Type B pancreatic cell (in vitro differentiated cells): Measurements from ENCODE around the gene SMYD3. TPM values are rescaled to one million over a fixed set of nuclear protein-coding genes. Genes with fewer than 3 reads are reported as not detected.

ENCODE experiments used
- DNase-seq: peaks from one replicate; pipeline ENCODE4 v3.0.0; 2021; ENCODE audit warnings: mixed read lengths; ENCODE audit not compliant: unreplicated experiment; ENCODE audit errors: extremely low spot score
- H3K27ac Mint-ChIP-seq: 2 replicates; pipeline ENCODE4 v1.8.0; 2021; ENCODE audit warnings: mild to moderate bottlenecking, mixed read lengths
- H3K27me3 Mint-ChIP-seq: 2 replicates; pipeline ENCODE4 v1.8.0; 2021; ENCODE audit warnings: mixed read lengths
- H3K36me3 Mint-ChIP-seq: 2 replicates; pipeline ENCODE4 v1.8.0; 2021; ENCODE audit warnings: mixed read lengths
- H3K4me1 Mint-ChIP-seq: one replicate; pipeline ENCODE4 v1.8.0; 2021; ENCODE audit warnings: mixed read lengths; ENCODE audit not compliant: unreplicated experiment
- H3K4me3 Mint-ChIP-seq: 2 replicates; pipeline ENCODE4 v1.8.0; 2021; ENCODE audit warnings: mild to moderate bottlenecking, mixed read lengths
- H3K9me3 Mint-ChIP-seq: 2 replicates; pipeline ENCODE4 v1.8.0; 2021; ENCODE audit warnings: mixed read lengths
- total RNA-seq: library from RNA; stranded (reverse); gene quantifications from 2 replicates; pipeline ENCODE4 v1.2.1, GENCODE V29; 2021; ENCODE audit warnings: low replicate concordance
- TF ChIP-seq, protein P1 (sequence below): fragments of 200-600 bp; sonication (generic); conservative IDR thresholded peaks from 2 replicates; pipeline ENCODE4 v1.5.0; 2021; ENCODE audit warnings: antibody characterized with exemption, mild to moderate bottlenecking

Gene SMYD3
- total RNA-seq, 1 donor from 2014 or later, result 19.4 TPM

DNA sequence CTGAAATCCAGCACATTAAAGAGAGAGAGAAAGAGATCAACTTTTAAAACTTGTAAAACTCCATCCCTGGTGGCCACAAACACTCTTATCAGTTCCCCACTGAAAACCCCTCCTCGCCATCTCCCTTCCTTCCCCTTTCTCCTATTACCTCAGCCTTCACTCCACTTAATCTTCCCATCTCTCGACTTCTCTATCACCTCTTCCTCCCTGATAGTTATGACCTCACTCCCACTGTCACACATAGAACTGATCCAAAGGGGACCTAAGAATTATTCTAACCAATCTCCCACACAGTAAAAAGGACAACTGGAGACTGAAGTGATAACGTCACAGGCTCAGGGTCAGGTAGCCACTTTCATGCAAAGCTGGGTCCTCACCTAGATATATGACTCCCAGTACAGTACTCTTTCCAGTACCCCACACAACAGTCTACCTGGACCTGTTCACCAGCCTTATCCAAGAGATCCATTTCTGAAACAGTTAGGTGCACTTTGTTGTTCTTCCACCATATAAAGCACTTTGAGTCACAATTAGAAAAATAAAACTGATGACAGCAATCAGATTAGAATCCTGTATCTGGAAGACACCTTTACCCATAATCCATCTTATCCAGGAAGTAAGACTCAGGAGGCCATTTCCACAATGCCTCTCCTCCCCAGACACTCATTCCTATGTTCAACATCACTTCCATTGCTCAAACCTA is 324.8 kb downstream of the SMYD3 start:
- Mint-ChIP-seq H3K27ac (no peak overlapping the region), H3K4me3 (no peak overlapping the region), H3K9me3 (no peaks in the 10 kb centered on the region), H3K27me3 (no peaks in the 10 kb centered on the region), H3K4me1 (no peaks in the 10 kb centered on the region), H3K36me3 (no peaks in the 10 kb centered on the region)
- DNase-seq, result no peak
- TF ChIP-seq, protein P1, sequence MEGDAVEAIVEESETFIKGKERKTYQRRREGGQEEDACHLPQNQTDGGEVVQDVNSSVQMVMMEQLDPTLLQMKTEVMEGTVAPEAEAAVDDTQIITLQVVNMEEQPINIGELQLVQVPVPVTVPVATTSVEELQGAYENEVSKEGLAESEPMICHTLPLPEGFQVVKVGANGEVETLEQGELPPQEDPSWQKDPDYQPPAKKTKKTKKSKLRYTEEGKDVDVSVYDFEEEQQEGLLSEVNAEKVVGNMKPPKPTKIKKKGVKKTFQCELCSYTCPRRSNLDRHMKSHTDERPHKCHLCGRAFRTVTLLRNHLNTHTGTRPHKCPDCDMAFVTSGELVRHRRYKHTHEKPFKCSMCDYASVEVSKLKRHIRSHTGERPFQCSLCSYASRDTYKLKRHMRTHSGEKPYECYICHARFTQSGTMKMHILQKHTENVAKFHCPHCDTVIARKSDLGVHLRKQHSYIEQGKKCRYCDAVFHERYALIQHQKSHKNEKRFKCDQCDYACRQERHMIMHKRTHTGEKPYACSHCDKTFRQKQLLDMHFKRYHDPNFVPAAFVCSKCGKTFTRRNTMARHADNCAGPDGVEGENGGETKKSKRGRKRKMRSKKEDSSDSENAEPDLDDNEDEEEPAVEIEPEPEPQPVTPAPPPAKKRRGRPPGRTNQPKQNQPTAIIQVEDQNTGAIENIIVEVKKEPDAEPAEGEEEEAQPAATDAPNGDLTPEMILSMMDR, result no peak

DNA sequence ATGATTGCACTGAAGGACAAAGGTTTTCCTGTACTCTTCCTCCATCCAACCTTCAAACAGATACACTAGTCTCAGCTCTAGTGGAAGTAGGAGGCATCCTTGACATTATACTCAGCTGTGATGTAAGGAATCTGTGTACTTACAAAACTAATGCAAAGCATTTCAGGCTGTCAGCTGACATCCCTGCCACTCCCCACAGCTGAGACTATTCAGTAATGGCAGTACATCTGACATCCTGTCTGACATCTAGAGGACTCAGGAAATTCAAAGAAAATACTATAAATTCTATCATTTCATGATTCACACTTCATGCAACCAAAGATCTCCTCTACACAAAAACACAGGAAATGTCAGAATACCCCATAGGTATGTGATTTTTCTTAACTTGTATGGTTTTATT is 325.8 kb downstream of the SMYD3 start:
- no peak for DNase-seq
- H3K27me3 Mint-ChIP-seq, result no peaks in the 10 kb centered on the region
- H3K27ac Mint-ChIP-seq, result no peak overlapping the region
- TF ChIP-seq, protein P1, result no peak
- no peak overlapping the region for H3K4me3 Mint-ChIP-seq
- no peaks in the 10 kb centered on the region for H3K9me3 Mint-ChIP-seq
- H3K4me1 Mint-ChIP-seq, result no peaks in the 10 kb centered on the region
- H3K36me3 Mint-ChIP-seq, result no peaks in the 10 kb centered on the region

DNA sequence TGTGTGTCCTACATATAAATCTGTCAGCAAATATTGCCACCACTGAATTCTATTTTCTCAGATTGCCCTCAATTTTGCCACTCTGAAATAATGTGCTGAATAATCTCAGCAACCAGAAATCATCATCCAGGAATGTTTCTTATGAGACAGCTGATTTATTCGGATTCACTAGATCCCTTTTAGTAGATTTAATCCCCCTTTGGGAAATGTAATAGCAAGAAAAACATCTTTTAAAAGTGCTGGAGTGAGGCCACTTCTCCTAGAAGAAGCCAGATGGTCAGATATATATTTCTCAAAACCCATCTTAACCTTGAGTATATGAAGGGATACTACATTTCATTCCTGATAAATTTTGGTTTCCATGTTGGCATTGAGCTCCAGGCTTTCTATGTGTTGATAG is 327.7 kb downstream of the SMYD3 start:
- Mint-ChIP-seq H3K4me1 (no peaks in the 10 kb centered on the region), H3K9me3 (no peaks in the 10 kb centered on the region), H3K27ac (no peak overlapping the region), H3K36me3 (no peaks in the 10 kb centered on the region), H3K27me3 (no peaks in the 10 kb centered on the region), H3K4me3 (no peak overlapping the region)
- TF ChIP-seq, protein P1, result no peak
- no peak for DNase-seq

DNA sequence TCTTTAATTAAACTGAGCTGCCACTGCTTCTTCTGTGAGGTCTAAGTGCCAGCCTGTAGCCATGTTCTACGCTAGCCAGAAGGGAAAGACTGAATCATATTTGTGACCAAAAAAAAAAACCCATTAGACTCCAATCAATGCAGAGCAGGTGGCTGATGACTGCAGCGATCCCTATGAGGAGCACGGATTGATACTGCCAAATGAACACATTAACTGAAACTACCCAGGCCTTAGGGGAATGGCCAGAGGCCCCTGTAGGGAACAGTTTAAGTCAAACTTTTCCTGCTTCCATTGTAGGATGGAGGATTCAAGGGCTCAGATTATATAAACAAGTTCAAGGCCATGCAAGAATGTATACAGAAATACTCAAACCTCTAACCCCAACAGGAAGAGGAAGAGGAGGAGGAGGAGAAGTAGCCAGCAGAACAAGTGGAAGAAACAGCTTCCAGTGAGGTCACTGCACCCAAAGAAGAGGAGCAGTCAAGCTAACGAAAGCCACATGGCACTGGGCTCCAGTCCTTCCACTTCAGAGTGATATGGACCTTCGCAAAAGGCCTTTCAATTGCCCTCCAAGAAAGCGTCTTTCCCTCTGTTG is 328.3 kb downstream of the SMYD3 start:
- no peak overlapping the region for H3K4me3 Mint-ChIP-seq
- TF ChIP-seq, protein P1, result no peak
- no peaks in the 10 kb centered on the region for H3K9me3 Mint-ChIP-seq
- H3K4me1 Mint-ChIP-seq, result no peaks in the 10 kb centered on the region
- no peak for DNase-seq
- H3K27ac Mint-ChIP-seq, result no peak overlapping the region
- H3K27me3 Mint-ChIP-seq, result no peaks in the 10 kb centered on the region
- H3K36me3 Mint-ChIP-seq, result no peaks in the 10 kb centered on the region

DNA sequence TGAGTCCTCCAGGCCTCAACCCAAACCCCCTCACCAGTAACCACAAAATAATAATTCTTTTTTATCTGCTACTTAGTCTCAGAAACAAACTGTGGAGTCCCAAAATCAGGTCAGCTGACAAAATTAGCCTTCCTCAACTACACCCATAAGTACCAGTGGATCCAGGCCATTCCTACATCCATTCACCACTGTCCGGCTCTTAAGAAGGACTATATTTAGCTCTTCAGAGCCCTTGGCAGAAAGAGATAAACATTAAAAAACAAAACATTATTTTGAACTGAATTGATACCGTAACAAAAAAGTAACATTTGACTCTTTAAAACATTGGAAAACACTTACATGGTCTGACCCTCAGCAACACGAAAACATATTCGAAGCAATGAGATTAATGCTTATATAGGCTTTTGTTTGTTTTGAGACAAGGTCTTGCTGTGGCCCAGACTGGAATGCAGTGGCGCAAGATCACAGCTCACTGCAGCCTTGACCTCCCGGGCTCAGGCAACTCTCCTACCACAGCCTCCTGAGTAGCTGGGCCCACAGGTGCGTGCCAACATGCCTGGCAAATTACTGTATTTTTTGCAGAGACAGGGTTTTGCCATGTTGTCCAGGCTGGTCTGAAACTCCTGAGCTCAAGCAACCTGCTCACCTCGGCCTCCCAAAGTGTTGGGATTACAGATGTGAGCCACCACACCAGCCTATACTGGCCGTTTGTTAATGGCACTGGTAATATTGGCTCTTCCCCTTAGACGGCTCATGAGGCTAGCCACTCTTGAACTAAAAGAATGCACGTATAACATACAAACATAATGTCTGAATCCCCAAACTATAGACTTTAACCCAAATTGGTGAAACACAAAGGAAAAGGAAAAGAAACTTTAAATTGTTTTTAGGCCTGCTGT is 330.7 kb downstream of the SMYD3 start:
- Mint-ChIP-seq H3K9me3 (no peaks in the 10 kb centered on the region), H3K27ac (no peak overlapping the region), H3K4me3 (no peak overlapping the region), H3K4me1 (no peaks in the 10 kb centered on the region), H3K36me3 (no peaks in the 10 kb centered on the region), H3K27me3 (no peaks in the 10 kb centered on the region)
- TF ChIP-seq, protein P1, result no peak
- no peak for DNase-seq
